HG03108 (cell line): ENCODE measurements around the gene TMED9.

Source experiments
- ATAC-seq: cut with Tn5 transposase; IDR thresholded peaks from one replicate; pipeline ENCODE4 v1.9.1; 2021; ENCODE audit warnings: moderate library complexity; ENCODE audit not compliant: unreplicated experiment

Gene TMED9

GRCh38 chr5:177576169-177576568, 15.8 kb upstream of the TMED9 start:
- no peak for ATAC-seq

GRCh38 chr5:177578316-177578715, 13.7 kb upstream of the TMED9 start:
- no peak for ATAC-seq

DNA sequence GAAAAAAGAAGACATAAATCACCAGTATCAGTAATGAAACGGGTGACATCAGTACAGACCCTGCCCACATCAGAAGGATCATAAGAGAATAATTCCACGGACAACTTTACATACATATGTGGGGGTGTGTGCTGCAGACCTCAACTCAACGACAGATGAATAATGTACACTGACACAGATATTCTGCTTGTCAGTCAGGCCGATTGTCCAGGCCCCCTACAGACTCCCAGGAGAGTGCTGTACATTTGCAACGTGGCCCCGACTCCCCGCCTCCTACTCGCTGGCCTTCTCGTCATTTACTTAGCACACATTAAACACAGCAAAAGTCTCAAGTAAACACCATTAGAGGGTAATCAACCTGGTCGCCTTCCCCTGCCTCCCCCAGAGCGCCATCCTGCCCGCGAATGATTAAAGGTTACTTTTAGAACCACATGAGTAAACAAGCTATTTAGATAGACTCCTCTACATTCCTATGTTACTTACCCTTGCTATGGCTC, 3.5 kb upstream of the TMED9 start:
- no peak for ATAC-seq

- no peak for ATAC-seq
These were observed 1.6 kb upstream of the TMED9 start for GRCh38 chr5:177590406-177590805.

- ATAC-seq, result no peak
These were observed 353 bp upstream of the TMED9 start for GRCh38 chr5:177591690-177592009.

- no peak for ATAC-seq
These were observed 902 bp downstream of the TMED9 start for GRCh38 chr5:177592905-177593304.

- no peak for ATAC-seq
These were observed 1.5 kb downstream of the TMED9 start for GRCh38 chr5:177593511-177593910.

- no peak for ATAC-seq
These were observed 2.1 kb downstream of the TMED9 start for GRCh38 chr5:177594071-177594470.

DNA sequence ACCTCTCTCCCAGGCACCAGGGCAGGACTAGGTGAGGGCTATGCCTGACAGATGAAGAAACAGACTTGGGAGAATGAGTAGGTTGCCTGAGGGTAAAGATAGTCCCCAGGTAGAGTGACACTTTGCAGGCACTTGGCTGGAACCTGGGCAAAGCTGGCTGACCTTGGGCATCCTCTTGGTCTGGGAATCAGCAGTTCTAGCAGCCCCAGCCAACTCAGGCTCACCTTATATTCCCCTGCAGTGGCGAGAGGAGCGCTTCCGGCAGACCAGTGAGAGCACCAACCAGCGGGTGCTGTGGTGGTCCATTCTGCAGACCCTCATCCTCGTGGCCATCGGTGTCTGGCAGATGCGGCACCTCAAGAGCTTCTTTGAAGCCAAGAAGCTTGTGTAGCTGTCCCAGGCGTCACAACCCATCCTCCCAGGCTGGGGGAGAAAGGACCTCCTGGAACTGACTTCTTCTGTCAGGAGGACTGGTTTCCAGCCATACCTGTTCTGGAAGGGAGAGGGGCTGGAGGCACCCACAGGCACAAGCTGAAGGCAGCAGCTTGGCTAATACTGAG, 3.1 kb downstream of the TMED9 start:
- ATAC-seq, result no peak

DNA sequence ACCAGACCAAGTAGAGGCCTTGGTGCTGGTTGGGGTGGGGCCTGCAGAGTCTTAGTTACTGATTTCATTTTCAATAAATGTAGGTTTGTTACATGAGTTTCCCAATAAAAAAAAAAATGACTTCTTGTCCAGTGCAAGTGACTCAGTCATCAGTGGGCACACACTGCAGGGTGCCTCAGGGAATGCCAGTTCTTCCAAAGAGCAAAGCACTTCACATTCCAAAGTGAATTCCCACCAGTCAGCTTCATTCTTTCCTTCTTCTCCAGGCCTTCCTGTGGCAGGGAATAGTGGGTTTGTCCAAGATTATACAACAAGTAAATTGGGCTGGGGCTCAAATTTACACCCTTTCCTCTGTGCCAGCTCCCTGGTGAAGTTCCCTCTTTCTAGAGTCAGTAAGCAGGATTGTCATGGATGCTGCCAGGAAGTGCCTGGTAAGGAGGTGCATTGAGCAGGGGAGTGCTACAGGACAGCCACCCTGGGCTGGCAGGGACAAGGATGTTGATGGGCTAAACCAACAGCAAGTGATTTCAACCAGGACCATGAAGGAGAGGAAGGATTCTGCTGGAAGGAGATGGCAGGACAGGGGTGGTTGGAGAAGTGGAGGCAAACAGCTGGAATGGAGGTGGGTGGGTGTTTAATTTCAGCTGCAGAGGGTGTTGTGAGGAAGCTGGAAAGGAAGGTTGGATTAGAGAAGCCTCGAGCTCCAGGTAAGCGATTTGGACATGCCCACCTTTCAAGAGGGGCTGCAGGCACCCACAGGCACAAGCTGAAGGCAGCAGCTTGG, 4.2 kb downstream of the TMED9 start:
- ATAC-seq, result no peak

DNA sequence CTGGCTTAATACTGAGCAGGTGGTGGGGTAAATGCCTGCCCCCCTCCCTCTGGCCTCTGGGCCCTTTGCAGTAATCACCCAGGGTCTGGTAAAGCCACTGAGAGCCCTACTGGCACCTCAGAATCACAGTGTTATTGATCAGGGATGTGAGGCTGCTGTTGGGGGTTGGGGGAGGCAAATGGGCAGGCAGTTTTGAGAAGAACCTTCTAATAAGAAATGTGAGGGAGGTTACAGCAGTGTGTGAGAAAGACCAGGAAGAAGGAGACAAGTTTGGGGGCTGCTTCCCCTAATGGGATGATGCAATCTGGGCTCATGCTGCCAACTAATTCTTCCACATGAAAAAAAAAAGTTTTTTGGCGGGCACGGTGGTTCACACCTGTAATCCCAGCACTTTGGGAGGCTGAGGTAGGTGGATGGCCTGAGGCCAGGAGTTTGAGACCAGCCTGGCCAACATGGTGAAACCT, 4.8 kb downstream of the TMED9 start:
- ATAC-seq, result no peak

DNA sequence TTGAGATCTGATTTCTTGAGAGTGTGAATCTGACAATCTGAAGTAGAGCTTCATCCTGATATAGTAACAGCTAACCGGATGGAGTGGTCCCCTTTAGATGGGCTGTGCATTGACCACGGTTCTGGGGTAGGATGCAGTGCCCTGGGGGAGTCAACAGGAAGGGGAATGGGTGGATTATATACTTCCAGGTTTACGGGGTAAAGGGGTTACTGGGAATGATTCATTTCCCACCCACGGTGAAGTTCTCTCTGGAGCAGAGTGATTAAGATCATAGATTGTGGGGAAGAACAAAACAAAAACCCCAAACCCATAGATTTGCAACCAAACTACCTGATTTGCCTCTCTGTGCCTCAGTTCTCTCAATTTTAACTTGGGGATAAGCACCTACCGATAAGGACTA, 6.5 kb downstream of the TMED9 start:
- ATAC-seq, result no peak

- ATAC-seq, result peak; percentile 87
These were observed 7.9 kb downstream of the TMED9 start, which contains the start of gene B4GALT7 for GRCh38 chr5:177599731-177600507. B4GALT7 (plus strand) TSS chr5:177600132; CDS start chr5:177600211, 79 bp downstream.

GRCh38 chr5:177600508-177601018, 8.6 kb downstream of the TMED9 start:
- ATAC-seq, result no peak

- no peak for ATAC-seq
These were observed 9.1 kb downstream of the TMED9 start for GRCh38 chr5:177601126-177601525.

GRCh38 chr5:177601577-177602457, 9.8 kb downstream of the TMED9 start:
- ATAC-seq, result no peak

- ATAC-seq, result no peak
These were observed 10.4 kb downstream of the TMED9 start for GRCh38 chr5:177602458-177602830.

GRCh38 chr5:177603631-177604030, 11.6 kb downstream of the TMED9 start:
- ATAC-seq, result no peak

DNA sequence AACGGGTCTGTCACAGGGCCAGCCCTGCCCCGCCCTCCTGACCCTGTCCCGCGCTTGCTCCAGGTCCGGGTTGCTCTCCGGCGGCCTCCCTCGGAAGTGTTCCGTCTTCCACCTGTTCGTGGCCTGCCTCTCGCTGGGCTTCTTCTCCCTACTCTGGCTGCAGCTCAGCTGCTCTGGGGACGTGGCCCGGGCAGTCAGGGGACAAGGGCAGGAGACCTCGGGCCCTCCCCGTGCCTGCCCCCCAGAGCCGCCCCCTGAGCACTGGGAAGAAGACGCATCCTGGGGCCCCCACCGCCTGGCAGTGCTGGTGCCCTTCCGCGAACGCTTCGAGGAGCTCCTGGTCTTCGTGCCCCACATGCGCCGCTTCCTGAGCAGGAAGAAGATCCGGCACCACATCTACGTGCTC, 12.1 kb downstream of the TMED9 start:
- ATAC-seq, result no peak

DNA sequence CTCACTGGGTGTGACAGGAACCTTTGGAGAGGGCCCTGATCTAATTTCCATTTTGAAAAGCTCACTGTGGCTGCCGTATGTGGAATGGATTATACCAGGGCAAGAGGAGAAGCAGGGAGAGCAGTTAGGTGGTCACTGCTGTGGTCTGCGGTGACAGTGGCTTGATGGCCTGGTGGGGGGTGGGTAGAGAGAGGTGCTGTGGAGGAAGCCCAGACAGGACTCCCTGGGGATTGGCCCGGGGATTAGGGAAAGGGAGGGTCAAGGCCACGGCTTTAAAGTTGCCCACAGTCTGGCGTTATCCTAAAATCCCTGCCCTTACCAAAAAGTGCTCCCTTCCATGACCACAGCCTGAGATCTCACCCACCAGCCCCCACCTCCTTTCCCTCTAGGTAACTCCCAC, 12.7 kb downstream of the TMED9 start:
- no peak for ATAC-seq

DNA sequence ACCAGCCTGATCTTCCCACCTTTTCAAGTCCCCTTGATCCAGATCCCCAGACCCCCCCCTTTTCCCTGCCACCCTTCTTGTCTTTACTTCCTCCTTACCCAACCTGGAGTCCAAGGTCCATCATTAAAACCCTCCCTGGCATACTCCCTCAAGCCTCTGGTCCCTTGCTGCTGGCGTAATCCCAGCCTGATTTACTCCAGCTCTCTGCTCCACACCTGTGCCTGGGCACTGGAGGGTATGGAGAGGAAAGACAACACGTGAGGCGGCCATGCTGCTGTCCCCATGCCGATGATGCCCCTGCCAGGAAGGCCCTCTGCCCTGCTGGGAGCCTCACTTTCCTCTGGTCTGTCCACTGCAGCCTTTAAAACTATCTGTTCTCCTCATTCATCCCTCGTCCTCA, 13.1 kb downstream of the TMED9 start:
- no peak for ATAC-seq
